Measurements from ENCODE around the gene CASK. TPM values are rescaled to one million over a fixed set of nuclear protein-coding genes. Genes with fewer than 3 reads are reported as not detected.

CASK gene
- total and polyA plus RNA-seq, 8 donors = 4.7 to 42.5 (median 22.9) TPM

- ATAC-seq (no peak), DNase-seq (no peak), FAIRE-seq (no peak)
- Histone ChIP-seq H3K9me3 (peaks cover 0 to 2% (median 0%) of the 10 kb centered on the region in 4 donors), H3K4me3 (no peak overlapping the region), H3K36me3 (no peaks in the 10 kb centered on the region), H3K4me1 (no peaks in the 10 kb centered on the region), H3K27ac (no peak overlapping the region), H3K27me3 (peaks cover 0 to 25% (median 0%) of the 10 kb centered on the region in 4 donors)
- intact Hi-C loops (cut with DNase I) = no loop called here
- WGBS, 2 donors = 54 to 75% methylated on average over 2 of the region's 2 CpGs
- no peak for TF ChIP-seq CTCF (IDR thresholded peaks at IDR 0.05)
These were observed 134.0 kb downstream of the CASK start for GRCh38 chrX:41789374-41789773.

- FAIRE-seq = no peak
These were observed 137.7 kb downstream of the CASK start for GRCh38 chrX:41785685-41786084.

GRCh38 chrX:41781500-41781899, 141.9 kb downstream of the CASK start:
- intact Hi-C loops (cut with DNase I) = no loop called here
- Histone ChIP-seq H3K27me3 (no peaks in the 10 kb centered on the region), H3K27ac (no peak overlapping the region), H3K4me1 (peaks cover 0 to 8% (median 0%) of the 10 kb centered on the region in 3 donors), H3K9me3 (no peaks in the 10 kb centered on the region), H3K36me3 (no peaks in the 10 kb centered on the region), H3K4me3 (no peak overlapping the region)
- ATAC-seq (peak; percentile 67 to 89 (median 88)), DNase-seq (no peak), FAIRE-seq (peak; percentile 82)
- 3 to 6% methylated on average over 2 of the region's 2 CpGs for WGBS, 2 donors
- TF ChIP-seq CTCF (IDR thresholded peaks at IDR 0.05) = peak; percentile 51 to 76 (median 58)

More at GRCh38 chrX:41785685-41786084, 137.7 kb downstream of the CASK start:
- intact Hi-C loops (cut with DNase I) = no loop called here
- H3K27me3 ChIP-seq = peaks cover 0 to 11% (median 0%) of the 10 kb centered on the region in 4 donors
- H3K4me3 ChIP-seq = no peak overlapping the region
- peaks cover 0 to 2% (median 0%) of the 10 kb centered on the region in 4 donors for H3K9me3 ChIP-seq
- DNase-seq (no peak), ATAC-seq (no peak)
- no peaks in the 10 kb centered on the region for H3K36me3 ChIP-seq
- peaks cover 0 to 4% (median 0%) of the 10 kb centered on the region in 3 donors for H3K4me1 ChIP-seq
- TF ChIP-seq CTCF (IDR thresholded peaks at IDR 0.05) = no peak
- 67 to 90% methylated on average over 2 of the region's 2 CpGs for WGBS, 2 donors
- H3K27ac ChIP-seq = no peak overlapping the region

- no peaks in the 10 kb centered on the region for H3K27me3 ChIP-seq
- TF ChIP-seq CTCF (IDR thresholded peaks at IDR 0.05) = no peak
- H3K4me3 ChIP-seq = no peak overlapping the region
- no peaks in the 10 kb centered on the region for H3K9me3 ChIP-seq
- no peak overlapping the region for H3K27ac ChIP-seq
- DNase-seq = no peak
- no peaks in the 10 kb centered on the region for H3K36me3 ChIP-seq
- WGBS, 2 donors = 46 to 49% methylated on average over 3 of the region's 3 CpGs
- intact Hi-C loops (cut with DNase I) = no loop called here
- H3K4me1 ChIP-seq = peaks cover 0 to 8% (median 0%) of the 10 kb centered on the region in 3 donors
- peak; percentile 96 for FAIRE-seq
- ATAC-seq = no peak
These were observed 143.4 kb downstream of the CASK start for GRCh38 chrX:41779941-41780340.

- no peak overlapping the region for H3K27ac ChIP-seq
- TF ChIP-seq CTCF (IDR thresholded peaks at IDR 0.05) = no peak
- WGBS, 2 donors = 7 to 17% methylated on average over 1 of the region's 1 CpG
- H3K4me1 ChIP-seq = peaks cover 0 to 8% (median 0%) of the 10 kb centered on the region in 3 donors
- H3K27me3 ChIP-seq = no peaks in the 10 kb centered on the region
- intact Hi-C loops (cut with DNase I) = no loop called here
- DNase-seq = no peak
- no peak for FAIRE-seq
- no peaks in the 10 kb centered on the region for H3K9me3 ChIP-seq
- H3K4me3 ChIP-seq = no peak overlapping the region
- peak in 2 of 4 donors; percentile 30 to 80 for ATAC-seq
- H3K36me3 ChIP-seq = no peaks in the 10 kb centered on the region
These were observed 144.3 kb downstream of the CASK start for GRCh38 chrX:41779030-41779564.
